GDM1 (cell line): ENCODE data around the gene KRT35.
"Not testable (repeated sequence)": the region's sequence is repeated elsewhere in the genome, so short reads cannot be mapped to it uniquely, and the experiment has no call there.

ENCODE experiments used
- DNase-seq: peaks from one replicate; lab custom pipeline; 2025; lab: John Stamatoyannopoulos, UW

Gene KRT35

GRCh38 chr17:41453066-41453465 lies 27.9 kb downstream of the KRT35 start:
- DNase-seq, result no peak

GRCh38 chr17:41452281-41452680 lies 28.7 kb downstream of the KRT35 start:
- DNase-seq, result peak; percentile 25

- DNase-seq, result no peak
Measured at GRCh38 chr17:41451154-41451728, 29.7 kb downstream of the KRT35 start.

GRCh38 chr17:41449008-41449407 lies 31.9 kb downstream of the KRT35 start:
- DNase-seq, result no peak

GRCh38 chr17:41448506-41448905 lies 32.4 kb downstream of the KRT35 start:
- DNase-seq, result no peak

- no peak for DNase-seq
Measured at GRCh38 chr17:41446806-41447205, 34.1 kb downstream of the KRT35 start.

GRCh38 chr17:41444640-41445039 lies 36.3 kb downstream of the KRT35 start:
- no peak for DNase-seq

GRCh38 chr17:41444186-41444585 lies 36.8 kb downstream of the KRT35 start:
- no peak for DNase-seq

- DNase-seq, result no peak
Measured at GRCh38 chr17:41442739-41443138, 38.2 kb downstream of the KRT35 start.

- no peak for DNase-seq
Measured at GRCh38 chr17:41440531-41441033, 40.4 kb downstream of the KRT35 start, which contains the start of gene KRT38. Gene KRT38, minus strand, starts transcription at chr17:41440983. Its CDS starts 62 bp downstream, at chr17:41440921.

GRCh38 chr17:41439375-41439774 lies 41.6 kb downstream of the KRT35 start:
- no peak for DNase-seq

- DNase-seq, result no peak
Measured at GRCh38 chr17:41437769-41438168, 43.2 kb downstream of the KRT35 start.

GRCh38 chr17:41437254-41437653 lies 43.7 kb downstream of the KRT35 start:
- DNase-seq, result no peak

GRCh38 chr17:41434415-41434814 lies 46.5 kb downstream of the KRT35 start:
- no peak for DNase-seq

- DNase-seq, result no peak
Measured at GRCh38 chr17:41434005-41434404, 46.9 kb downstream of the KRT35 start.

- no peak for DNase-seq
Measured at GRCh38 chr17:41433586-41433985, 47.4 kb downstream of the KRT35 start.

GRCh38 chr17:41430376-41430775 lies 50.6 kb downstream of the KRT35 start:
- not testable (repeated sequence) for DNase-seq

GRCh38 chr17:41429667-41430066 lies 51.3 kb downstream of the KRT35 start:
- DNase-seq, result no peak

- no peak for DNase-seq
Measured at GRCh38 chr17:41428591-41429291, 52.2 kb downstream of the KRT35 start.
